ENCODE results near the gene CACNA1B. TPM values are rescaled to one million over a fixed set of nuclear protein-coding genes. Genes with fewer than 3 reads are reported as not detected.

Gene CACNA1B
- total RNA-seq, 1 experiment from 2014 or later = 1.7 TPM

DNA sequence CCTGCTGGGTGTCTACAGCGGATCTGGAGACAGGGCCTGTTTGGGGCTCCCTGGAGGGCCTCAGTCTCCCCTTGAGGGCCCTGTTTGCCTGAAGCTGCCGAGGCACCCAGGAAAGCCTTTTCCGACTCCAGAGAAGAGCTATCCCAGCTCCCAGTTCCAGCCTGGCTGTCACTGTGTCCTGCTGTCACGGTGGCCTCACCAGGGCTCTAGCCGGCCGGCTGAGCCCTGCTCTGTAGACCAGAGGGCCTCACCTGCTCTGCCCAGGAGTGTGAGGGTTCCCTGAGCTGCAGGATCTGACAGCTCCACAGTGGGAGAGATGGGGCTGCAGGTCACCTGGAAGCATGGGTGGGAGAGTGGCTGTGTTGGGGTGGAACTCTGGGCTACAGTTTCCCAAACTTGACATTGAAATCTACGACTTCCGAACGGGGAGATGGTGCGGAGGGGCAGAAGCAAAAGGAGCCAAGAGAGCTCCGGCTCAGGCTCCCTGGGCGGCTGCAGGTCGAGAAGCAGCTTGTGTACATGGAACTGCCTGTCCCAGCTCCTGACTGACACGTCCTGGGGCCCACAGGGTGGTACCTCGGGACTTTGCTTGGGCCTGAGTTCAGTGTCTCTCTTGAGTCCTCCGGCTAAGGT lies 94.9 kb downstream of the CACNA1B start:
- DNase-seq (ENCODE audit: low read depth, low spot score) (no peak), ATAC-seq (no peak)
- no peaks in the 10 kb centered on the region for H3K4me1 ChIP-seq (ENCODE audit: control insufficient read depth in 1 of 2, insufficient read depth in 2 of 2, low read length in 2 of 2)
- no peak overlapping the region for H2AFZ ChIP-seq (ENCODE audit: low read depth, low read length, poor library complexity, severe bottlenecking)
- no peaks in the 10 kb centered on the region for H3K27me3 ChIP-seq (ENCODE audit: insufficient read depth, low read length)
- POLR2A ChIA-PET = no interaction called here
- no peak overlapping the region for H3K9ac ChIP-seq (ENCODE audit: low read length)
- BruUV-seq (replicated peaks) = no TSS peak
- TF ChIP-seq, protein P1, sequence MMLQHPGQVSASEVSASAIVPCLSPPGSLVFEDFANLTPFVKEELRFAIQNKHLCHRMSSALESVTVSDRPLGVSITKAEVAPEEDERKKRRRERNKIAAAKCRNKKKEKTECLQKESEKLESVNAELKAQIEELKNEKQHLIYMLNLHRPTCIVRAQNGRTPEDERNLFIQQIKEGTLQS (IDR thresholded peaks at IDR 0.05) = no peak
- TF ChIP-seq, protein P2, sequence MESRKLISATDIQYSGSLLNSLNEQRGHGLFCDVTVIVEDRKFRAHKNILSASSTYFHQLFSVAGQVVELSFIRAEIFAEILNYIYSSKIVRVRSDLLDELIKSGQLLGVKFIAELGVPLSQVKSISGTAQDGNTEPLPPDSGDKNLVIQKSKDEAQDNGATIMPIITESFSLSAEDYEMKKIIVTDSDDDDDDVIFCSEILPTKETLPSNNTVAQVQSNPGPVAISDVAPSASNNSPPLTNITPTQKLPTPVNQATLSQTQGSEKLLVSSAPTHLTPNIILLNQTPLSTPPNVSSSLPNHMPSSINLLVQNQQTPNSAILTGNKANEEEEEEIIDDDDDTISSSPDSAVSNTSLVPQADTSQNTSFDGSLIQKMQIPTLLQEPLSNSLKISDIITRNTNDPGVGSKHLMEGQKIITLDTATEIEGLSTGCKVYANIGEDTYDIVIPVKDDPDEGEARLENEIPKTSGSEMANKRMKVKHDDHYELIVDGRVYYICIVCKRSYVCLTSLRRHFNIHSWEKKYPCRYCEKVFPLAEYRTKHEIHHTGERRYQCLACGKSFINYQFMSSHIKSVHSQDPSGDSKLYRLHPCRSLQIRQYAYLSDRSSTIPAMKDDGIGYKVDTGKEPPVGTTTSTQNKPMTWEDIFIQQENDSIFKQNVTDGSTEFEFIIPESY (IDR thresholded peaks at IDR 0.05; ENCODE audit: extremely low read depth, insufficient replicate concordance, low read length) = no peak
- no peak for TF ChIP-seq FOSL1 (IDR thresholded peaks at IDR 0.05; ENCODE audit: low read depth)
- no peak for TF ChIP-seq EGR1 (IDR thresholded peaks at IDR 0.05; ENCODE audit: low read depth)
- H4K20me1 ChIP-seq (ENCODE audit: insufficient read depth) = no peaks in the 10 kb centered on the region
- no peak overlapping the region for H3K27ac ChIP-seq (ENCODE audit: low read depth, low read length)
- no peak overlapping the region for H3K4me3 ChIP-seq (replicated peaks in 1 of 2; ENCODE audit: low read depth in 1 of 2, low read length in 2 of 2)
- RAD21 ChIA-PET (ENCODE audit: low non-redundant PET in 1 of 2, low total read pairs in 2 of 2, uncharacterized antibody in 2 of 2, unreplicated experiment in 2 of 2) = no interaction called here
- no peak overlapping the region for H3K4me2 ChIP-seq (ENCODE audit: low read length)
- H3K36me3 ChIP-seq (ENCODE audit: control insufficient read depth in 1 of 2, insufficient read depth in 2 of 2, low read length in 2 of 2) = no peaks in the 10 kb centered on the region
- no peaks in the 10 kb centered on the region for H3K9me2 ChIP-seq (ENCODE audit: insufficient read depth)
- H3K79me2 ChIP-seq (ENCODE audit: insufficient read depth, low read length) = no peaks in the 10 kb centered on the region
- intact Hi-C loops (cut with micrococcal nuclease) = loop anchor here (10.0 kb wide), 1 partner anchor 58 kb away; no protein-coding TSS in a partner anchor
- CTCF ChIA-PET = no interaction called here
- no peaks in the 10 kb centered on the region for H3K9me3 ChIP-seq (ENCODE audit: control insufficient read depth in 1 of 2, insufficient read depth in 1 of 2, low read depth in 1 of 2, low read length in 2 of 2)

DNA sequence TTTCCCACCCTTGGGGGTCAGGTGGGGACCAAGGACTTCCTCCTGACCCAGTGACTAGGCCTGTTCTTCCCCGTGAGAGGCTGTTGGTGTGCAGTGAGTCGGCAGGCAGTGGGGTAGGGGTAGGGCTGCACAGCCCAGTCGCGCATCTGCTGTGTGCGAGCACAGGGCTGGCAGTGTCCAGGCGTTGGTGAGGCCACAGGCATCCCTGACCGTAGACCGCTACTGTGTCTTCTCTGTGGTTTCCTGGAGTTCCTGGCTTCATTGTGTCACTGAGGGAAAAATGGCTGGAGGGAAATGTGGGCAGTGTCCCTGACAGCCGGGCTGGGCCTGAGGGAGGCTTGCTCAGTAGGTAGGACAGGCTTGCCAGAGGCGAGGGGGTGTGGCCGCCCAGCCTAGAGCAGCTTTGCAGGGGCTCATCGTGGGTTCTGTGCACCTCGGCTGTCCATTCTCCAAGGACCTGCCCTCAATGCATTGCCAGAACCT lies 95.4 kb downstream of the CACNA1B start:
- ChIA-PET RAD21 (ENCODE audit: low non-redundant PET in 1 of 2, low total read pairs in 2 of 2, uncharacterized antibody in 2 of 2, unreplicated experiment in 2 of 2) (no interaction called here), POLR2A (no interaction called here), CTCF (no interaction called here)
- BruUV-seq (replicated peaks) = no TSS peak
- Histone ChIP-seq H3K9ac (ENCODE audit: low read length) (no peak overlapping the region), H4K20me1 (ENCODE audit: insufficient read depth) (no peaks in the 10 kb centered on the region), H3K4me1 (ENCODE audit: control insufficient read depth in 1 of 2, insufficient read depth in 2 of 2, low read length in 2 of 2) (no peaks in the 10 kb centered on the region), H3K9me3 (ENCODE audit: control insufficient read depth in 1 of 2, insufficient read depth in 1 of 2, low read depth in 1 of 2, low read length in 2 of 2) (no peaks in the 10 kb centered on the region), H3K79me2 (ENCODE audit: insufficient read depth, low read length) (no peaks in the 10 kb centered on the region), H3K27ac (ENCODE audit: low read depth, low read length) (no peak overlapping the region), H3K36me3 (ENCODE audit: control insufficient read depth in 1 of 2, insufficient read depth in 2 of 2, low read length in 2 of 2) (no peaks in the 10 kb centered on the region), H3K4me3 (replicated peaks in 1 of 2; ENCODE audit: low read depth in 1 of 2, low read length in 2 of 2) (no peak overlapping the region), H3K4me2 (ENCODE audit: low read length) (no peak overlapping the region), H2AFZ (ENCODE audit: low read depth, low read length, poor library complexity, severe bottlenecking) (no peak overlapping the region), H3K27me3 (ENCODE audit: insufficient read depth, low read length) (no peaks in the 10 kb centered on the region), H3K9me2 (ENCODE audit: insufficient read depth) (no peaks in the 10 kb centered on the region)
- intact Hi-C loops (cut with micrococcal nuclease) = loop anchor here (10.0 kb wide), 1 partner anchor 58 kb away; no protein-coding TSS in a partner anchor
- no peak for DNase-seq (ENCODE audit: low read depth, low spot score)
- no peak for ATAC-seq
- no peak for TF ChIP-seq CBX3 (IDR thresholded peaks at IDR 0.05; ENCODE audit: low read depth)
- TF ChIP-seq SIN3A (IDR thresholded peaks at IDR 0.05; ENCODE audit: low read depth) = no peak
- TF ChIP-seq, protein P3, sequence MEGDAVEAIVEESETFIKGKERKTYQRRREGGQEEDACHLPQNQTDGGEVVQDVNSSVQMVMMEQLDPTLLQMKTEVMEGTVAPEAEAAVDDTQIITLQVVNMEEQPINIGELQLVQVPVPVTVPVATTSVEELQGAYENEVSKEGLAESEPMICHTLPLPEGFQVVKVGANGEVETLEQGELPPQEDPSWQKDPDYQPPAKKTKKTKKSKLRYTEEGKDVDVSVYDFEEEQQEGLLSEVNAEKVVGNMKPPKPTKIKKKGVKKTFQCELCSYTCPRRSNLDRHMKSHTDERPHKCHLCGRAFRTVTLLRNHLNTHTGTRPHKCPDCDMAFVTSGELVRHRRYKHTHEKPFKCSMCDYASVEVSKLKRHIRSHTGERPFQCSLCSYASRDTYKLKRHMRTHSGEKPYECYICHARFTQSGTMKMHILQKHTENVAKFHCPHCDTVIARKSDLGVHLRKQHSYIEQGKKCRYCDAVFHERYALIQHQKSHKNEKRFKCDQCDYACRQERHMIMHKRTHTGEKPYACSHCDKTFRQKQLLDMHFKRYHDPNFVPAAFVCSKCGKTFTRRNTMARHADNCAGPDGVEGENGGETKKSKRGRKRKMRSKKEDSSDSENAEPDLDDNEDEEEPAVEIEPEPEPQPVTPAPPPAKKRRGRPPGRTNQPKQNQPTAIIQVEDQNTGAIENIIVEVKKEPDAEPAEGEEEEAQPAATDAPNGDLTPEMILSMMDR (IDR thresholded peaks at IDR 0.05 in 2 of 3, conservative IDR thresholded peaks at IDR 0.05 in 1 of 3; ENCODE audit: borderline replicate concordance in 1 of 3, insufficient read depth in 1 of 3, low read depth in 2 of 3, low read length in 2 of 3) = no peak
- no peak for TF ChIP-seq RAD21 (IDR thresholded peaks at IDR 0.05; ENCODE audit: low read depth)
- TF ChIP-seq, protein P2 (IDR thresholded peaks at IDR 0.05; ENCODE audit: extremely low read depth, insufficient replicate concordance, low read length) = no peak
- TF ChIP-seq TCF7L2 (IDR thresholded peaks at IDR 0.05; ENCODE audit: borderline replicate concordance, extremely low read depth, insufficient read depth, insufficient read length) = no peak
- no peak for TF ChIP-seq JUND (IDR thresholded peaks at IDR 0.05)
- no peak for TF ChIP-seq EZH2phosphoT487 (IDR thresholded peaks at IDR 0.05; ENCODE audit: borderline replicate concordance)
- no peak for TF ChIP-seq ZFX (IDR thresholded peaks at IDR 0.05)
